T-helper 1 cell (primary cell): ENCODE measurements around the gene GTF2H4.
A peak's percentile ranks its signal among the peaks of the same experiment; 100 is the strongest.
"Not testable (repeated sequence)": the region's sequence is repeated elsewhere in the genome, so short reads cannot be mapped to it uniquely, and the experiment has no call there.

Experiments used
- DNase-seq, 5 donors: peaks; one replicate each; pipeline ENCODE4 v3.0.0-alpha.2; 2012 to 2020

Gene GTF2H4

DNA sequence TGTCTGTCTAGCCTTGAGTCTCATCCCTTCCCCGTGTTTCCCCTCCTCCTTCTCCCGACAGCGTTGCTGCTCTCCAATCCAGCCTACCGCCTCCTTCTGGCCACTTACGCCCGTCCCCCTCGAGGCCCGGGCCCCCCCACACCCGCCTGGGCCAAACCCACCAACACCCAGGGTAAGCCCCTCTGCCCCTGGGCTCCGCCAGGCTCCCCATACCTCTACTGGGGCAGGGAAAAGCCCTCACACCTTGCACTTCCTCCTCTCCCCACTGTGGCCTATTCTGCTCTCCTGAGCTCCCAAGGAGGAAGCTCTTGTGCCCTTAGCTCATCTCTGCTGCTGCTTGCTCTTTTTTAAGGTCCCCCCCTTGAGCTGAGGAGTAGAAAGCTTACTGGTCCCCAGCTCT is 12.7 kb upstream of the GTF2H4 start:
- DNase-seq = no peak

DNA sequence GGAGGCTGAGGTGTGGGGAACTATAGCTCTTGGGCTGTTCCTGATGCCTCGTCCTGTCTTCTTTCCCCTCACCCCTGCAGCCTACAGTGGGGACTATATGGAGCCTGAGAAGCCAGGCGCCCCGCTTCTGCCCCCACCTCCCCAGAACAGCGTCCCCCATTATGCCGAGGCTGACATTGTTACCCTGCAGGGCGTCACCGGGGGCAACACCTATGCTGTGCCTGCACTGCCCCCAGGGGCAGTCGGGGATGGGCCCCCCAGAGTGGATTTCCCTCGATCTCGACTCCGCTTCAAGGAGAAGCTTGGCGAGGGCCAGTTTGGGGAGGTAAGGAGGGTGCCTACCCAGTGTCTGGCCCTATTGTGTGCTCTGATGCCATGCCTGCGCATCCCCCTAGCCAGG is 11.5 kb upstream of the GTF2H4 start:
- DNase-seq = no peak

DNA sequence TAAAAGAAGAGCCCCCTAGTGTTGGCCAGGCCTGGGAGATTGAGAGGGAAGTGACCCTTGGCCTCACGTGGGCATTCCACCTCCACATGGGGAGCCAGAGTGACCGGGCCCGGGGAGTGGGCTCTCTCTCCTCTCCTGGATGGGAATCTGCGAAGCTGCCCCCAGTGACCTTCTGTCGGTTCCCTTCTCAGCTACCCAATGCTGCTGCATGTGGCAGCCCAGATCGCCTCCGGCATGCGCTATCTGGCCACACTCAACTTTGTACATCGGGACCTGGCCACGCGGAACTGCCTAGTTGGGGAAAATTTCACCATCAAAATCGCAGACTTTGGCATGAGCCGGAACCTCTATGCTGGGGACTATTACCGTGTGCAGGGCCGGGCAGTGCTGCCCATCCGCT is 10.1 kb upstream of the GTF2H4 start:
- no peak for DNase-seq

DNA sequence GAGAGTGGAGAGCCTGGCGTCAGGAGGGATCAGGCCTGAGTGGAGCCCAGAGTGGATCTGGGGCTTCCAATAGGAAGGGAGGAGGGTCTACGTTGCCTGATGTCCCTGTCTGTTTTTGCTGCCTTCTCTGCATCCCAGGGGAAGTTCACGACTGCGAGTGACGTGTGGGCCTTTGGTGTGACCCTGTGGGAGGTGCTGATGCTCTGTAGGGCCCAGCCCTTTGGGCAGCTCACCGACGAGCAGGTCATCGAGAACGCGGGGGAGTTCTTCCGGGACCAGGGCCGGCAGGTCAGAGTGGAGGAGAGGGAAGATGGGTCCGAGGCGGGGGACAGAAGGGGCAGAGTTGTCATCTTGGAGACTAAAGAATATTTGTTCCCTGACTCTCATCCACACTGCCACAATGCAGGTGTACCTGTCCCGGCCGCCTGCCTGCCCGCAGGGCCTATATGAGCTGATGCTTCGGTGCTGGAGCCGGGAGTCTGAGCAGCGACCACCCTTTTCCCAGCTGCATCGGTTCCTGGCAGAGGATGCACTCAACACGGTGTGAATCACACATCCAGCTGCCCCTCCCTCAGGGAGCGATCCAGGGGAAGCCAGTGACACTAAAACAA is 9.2 kb upstream of the GTF2H4 start:
- no peak for DNase-seq

DNA sequence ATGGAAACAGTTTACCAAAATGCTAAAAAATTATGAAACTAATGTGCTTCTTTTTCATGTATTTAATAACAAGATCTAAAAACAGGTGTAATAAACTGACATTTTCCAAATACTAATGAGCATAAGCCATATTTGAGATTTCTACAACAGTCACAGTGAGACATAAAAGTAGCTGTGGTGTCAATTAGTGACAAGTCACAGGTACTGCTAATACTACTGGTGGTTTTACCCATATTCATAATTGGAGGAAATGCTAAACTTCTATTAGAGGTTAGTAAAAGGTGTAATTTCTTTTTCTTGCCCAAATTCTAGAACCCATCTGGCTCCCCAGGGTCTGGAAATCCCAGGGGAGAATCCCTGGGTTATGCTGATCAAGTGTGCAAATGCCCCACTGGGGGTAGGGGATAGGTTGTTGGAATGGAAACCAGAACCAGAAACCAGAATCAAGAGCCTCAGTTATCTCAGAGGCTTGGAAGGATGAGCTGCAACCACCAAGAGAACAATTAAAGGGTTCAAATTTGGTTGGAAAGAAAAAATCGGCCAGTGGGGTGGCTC is 7.1 kb upstream of the GTF2H4 start:
- DNase-seq = no peak

DNA sequence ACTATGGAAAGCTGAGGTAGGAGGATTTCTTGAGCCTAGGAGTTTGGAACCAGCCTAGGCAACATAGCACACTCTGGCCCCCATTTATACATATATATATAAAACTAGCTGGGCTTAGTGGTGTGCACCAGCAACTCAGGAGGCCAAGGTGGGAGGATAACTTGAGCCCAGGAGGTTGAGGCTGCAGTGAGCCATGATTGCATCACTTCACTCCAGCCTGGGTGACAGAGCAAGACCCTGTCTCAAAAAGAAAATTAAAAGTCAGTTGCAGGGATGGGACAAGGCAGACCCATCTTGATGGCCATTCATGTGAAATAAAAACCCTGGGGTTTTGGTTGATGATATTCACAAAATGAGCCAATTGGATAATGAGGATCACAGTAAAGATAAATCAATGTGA is 6.6 kb upstream of the GTF2H4 start:
- no peak for DNase-seq

DNA sequence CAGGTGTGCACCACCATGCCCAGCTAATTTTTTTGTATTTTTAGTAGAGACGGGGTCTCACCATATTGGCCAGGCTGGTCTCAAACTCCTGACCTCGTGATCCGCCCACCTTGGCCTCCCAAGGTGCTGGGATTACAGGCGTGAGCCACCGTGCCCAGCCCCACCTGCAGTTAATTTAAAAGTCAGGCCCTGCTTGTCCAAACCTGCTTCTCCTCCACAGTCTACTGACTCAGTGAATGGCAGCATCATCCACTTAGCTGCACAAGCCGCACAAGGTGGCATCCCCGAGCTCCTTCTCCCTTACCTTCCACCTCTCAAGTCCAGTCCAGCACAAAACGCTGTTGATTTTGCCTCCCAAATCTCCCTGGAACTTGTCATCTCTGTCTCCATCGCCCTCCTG is 5.8 kb upstream of the GTF2H4 start:
- not testable (repeated sequence) for DNase-seq

DNA sequence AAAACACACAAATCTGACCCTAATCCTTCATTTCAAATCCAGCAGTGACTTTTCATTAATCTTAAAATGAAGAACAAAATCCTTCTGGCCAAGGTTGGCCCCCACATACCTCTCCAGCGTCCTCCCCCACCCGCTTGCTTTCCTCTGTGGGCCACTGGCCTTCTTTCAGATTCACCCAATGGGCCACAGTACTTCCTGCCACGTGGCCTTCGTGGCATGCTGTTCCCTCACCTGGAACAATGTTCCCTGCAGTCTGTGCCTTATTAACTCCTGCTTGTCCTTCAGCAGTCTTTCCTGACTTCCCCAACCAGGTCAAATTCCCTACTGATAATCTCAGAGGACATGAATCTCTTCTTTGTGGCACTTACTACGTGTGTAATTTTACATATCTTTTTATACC is 5.3 kb upstream of the GTF2H4 start:
- DNase-seq = no peak

DNA sequence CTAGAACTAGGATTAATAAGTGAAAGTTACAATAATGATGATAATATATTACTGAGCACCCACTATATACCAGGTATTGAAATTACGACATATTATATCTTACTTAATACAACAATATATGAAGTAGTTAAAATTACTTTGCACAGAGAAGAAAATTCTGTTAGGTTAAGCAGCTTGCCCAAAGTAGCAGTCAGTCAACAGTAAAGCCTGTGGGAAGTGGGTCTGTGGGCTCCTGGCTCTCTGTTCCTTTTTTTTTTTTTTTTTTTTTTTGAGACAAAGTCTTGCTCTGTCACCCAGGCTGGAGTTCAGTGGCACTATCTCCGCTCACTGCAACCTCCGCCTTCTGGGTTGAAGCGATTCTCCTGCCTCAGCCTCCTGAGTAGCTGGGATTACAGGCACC is 4.8 kb upstream of the GTF2H4 start:
- no peak for DNase-seq

DNA sequence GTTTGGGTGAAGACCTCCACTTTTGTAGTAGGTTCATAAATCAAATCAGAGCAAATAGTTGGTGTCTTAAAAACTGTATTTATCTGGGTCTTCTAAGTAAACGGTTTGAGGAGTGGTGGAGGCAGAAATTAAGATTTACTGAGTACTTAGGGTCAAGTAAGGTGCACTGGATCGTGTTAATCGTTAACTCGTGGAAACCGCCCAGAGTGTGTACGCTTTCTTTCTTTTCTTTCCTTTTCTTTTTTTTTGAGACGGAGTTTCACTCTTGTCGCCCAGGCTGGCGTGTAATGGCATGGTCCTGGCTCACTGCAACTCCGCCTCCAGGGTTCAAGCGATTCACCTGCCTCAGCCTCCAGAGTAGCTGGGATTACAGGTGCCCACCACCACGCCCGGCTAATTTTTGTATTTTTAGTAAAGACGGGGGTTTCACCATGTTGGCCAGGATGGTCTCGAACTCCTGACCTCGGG is 683 bp upstream of the GTF2H4 start:
- DNase-seq = not testable (repeated sequence)

DNA sequence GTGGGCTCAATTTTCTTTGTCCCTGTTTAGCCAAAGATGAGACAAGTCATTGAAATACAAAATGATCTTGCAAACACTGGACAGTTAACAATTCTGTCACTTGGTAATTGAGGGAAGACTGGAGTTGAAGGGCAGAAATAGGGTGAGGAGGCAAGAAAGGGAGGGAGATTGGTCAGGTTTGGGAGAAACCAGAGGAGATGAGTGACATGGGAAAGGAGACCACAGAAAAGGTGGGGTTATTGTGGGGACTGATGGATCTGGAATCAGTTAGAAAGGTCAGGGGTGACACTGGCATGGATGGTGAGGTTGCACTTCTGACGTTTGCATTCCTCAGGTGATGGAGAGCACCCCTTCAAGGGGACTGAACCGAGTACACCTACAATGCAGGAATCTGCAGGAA is 693 bp downstream of the GTF2H4 start:
- DNase-seq = no peak

DNA sequence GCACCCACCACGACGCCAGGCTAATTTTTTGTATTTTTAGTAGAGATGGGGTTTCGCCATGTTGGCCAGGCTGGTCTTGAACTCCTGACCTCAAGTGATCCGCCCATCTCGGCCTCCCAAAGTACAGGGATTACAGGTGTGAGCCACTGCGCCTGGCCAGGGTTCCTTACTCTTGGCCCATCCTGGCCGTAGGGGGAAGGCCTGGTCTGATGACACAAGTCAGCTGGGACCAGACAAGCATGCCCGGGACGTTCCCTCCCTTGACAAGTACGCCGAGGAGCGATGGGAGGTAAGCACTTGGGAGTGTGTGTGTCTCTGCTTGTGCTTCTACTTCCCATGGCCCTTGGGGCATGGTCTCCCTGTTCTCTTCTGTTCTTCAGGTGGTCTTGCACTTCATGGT is 2.5 kb downstream of the GTF2H4 start:
- DNase-seq = not testable (repeated sequence)

DNA sequence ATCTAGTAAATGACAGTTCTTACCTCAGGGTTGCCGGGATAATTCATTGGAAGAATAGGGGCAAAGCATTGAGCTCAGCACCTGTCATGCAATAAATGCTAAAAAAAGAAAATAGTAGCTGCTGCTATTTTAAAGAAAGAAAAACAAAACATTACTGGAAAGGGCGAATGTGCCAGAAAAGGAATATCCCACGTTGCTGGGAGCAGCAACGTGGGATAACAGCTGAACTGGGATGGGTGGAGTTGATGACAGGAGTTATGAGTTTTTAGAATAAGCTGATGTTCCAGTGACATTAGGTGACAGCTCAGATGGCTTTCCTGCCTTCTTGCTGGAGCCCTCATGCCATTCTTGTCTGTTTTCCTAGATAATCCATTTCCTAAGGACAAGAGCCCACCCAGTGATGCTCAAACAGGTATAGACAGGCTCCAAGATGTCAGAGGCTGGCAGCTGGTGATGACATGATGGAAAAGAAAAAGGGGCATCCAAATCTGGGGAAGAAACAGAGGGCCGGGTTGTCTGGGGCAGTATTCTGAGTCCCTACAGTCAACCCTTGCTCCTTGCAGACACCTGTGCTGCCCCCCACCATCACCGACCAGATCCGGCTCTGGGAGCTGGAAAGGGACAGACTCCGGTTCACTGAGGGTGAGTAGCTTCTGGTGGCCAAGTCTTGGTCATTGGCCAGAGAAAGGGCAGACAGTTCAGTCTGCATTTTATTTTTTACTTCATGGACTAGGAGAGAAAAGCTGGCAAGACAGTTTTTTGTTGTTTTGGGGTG is 4.9 kb downstream of the GTF2H4 start:
- DNase-seq = no peak

DNA sequence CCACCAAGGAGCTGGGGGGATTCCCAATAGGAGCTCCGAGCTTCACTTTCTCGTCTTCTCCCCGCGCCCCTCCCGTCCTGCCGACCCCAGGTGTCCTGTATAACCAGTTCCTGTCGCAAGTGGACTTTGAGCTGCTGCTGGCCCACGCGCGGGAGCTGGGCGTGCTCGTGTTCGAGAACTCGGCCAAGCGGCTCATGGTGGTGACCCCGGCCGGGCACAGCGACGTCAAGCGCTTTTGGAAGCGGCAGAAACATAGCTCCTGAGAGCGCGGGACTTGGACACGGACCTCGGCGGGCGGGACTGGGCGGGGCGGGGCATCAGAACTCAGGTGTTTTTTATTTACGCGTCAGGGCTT is 5.7 kb downstream of the GTF2H4 start:
- no peak for DNase-seq

DNA sequence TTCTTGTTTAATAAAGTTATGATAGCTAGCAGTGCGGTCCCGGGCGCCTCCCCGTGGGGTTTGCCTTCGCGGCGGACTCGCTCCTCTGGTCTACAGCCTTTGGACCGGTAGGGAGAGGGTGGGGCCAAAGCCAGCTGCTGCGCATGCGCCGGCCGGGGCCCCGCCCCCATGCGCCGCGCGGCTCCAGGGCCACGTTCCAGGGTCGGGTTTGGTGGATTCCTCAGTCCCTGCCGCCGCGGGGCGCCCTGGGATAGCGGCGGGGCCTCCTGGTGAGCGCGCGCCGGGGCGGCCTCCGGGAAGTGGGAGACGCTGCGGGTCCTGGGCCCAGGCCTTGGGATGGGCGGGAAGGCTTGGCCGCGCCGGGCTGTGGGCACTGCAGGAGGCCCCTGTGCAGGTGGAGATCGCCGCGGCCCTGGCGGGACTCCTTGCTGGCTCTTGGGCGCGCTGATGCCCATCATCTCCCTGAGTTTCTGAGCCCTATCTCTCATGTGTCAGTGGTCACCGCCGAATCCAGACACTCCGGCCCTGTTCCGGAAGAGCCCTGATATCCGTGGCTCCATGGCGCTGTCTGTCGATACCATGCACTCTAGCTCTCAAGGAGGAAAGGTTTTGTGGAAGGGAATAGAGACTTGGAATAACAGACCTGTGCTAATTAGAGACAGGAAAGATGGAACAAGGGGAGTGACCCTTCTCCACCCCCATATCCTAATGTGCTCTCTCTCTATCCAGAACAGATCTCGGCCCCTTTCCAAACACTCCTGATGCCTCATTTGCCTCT is 6.3 kb downstream of the GTF2H4 start, which contains the start of gene VARS2:
VARS2 (plus strand) TSS at position 163 of the 778 bp plus-strand sequence; CDS start at position 762, 599 bp downstream.
- DNase-seq = peak; percentile 78 to 87 (median 80)

DNA sequence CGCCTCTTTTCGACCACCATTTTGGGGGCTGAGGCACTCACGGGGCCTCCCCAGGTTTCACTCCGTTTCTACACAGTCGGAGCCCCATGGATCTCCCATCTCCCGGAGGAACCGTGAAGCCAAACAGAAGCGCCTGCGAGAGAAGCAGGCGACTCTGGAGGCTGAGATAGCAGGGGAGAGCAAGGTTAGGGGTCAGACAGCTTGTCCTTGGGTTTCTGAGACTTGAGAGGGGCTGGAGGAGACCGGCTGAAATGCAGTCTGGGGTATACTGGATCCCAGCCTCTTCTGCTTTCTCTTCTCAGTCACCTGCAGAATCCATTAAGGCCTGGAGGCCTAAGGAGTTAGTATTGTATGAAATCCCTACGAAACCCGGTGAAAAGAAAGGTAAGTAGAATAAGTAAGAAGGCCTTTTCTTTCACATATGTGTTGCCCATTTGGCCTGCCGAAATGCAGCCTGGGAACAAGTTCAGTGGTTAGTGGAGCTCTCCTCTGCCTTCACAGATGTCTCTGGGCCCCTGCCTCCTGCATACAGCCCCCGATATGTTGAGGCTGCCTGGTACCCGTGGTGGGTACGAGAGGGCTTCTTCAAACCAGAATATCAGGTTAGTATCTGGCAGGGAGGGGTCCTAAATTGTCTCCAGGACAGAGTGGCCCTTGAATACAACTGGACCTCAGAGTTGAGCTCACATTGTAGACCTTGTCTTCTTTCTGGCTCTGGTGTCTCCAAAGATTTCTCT is 7.0 kb downstream of the GTF2H4 start:
- no peak for DNase-seq

DNA sequence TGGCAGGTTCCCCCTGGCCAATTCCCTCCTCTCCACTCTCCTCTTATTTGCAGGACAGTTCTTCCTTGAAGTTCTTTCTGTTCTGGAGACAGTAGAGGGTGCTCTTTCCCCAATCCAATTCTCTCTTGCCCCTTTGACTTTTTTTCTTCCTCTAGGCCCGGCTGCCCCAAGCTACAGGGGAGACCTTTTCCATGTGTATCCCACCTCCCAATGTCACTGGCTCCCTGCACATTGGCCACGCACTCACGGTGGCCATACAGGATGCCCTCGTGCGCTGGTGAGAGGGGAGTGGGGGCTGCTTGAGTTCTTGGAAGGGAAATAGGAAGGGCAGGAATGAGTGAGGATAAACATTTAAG is 7.6 kb downstream of the GTF2H4 start:
- peak in 1 of 5 donors; percentile 49 for DNase-seq

DNA sequence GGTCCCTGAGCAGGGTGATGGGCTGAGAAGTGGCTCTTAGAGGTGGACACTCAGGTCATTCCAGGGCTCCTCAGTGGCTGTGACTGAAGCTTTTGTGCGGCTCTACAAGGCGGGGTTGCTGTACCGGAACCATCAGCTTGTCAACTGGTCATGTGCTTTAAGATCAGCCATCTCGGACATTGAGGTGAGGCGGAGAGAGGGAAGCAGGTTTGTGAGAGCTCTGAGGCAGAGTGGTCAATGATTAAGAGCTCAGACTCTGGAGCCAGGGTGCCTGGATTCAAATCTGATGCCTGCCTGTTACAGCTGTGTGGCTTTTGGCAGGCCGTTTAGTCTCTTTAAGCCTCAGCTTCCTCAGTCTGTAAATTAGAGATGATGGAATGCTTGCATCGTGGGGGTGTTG is 9.0 kb downstream of the GTF2H4 start:
- DNase-seq = no peak

DNA sequence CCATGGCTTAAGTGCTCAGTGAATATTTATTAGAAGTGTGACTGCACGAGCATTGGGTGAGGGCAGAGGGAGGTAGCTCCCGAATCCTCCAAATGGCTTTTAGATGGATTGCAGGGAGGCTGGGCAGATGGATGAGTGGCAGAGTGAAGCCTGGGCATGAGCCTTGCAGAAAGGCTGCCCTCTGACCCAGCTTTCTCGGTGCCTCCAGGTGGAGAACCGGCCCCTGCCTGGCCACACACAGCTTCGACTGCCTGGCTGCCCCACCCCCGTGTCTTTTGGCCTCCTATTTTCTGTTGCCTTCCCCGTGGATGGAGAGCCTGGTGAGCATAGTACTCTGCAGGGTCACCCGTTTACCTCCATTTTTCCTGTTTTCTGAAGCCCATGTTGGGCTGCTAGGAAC is 9.5 kb downstream of the GTF2H4 start:
- no peak for DNase-seq

DNA sequence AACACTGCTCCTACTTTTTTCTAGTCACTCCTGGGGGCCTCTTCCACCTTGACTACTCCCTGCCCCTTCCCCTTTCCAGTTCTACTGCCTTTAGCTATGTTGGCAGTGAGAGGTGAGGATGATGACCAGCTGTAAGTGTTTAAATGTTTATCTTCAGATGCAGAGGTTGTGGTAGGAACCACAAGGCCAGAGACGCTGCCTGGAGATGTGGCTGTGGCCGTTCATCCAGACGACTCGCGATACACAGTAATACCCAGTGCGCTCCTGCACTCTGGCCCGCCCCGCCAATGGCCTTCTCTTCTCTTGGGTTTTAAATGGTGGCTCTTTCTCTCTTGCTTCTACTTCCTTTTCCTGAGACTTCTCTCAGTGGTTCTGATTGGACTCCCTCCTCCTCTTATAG is 10.7 kb downstream of the GTF2H4 start:
- no peak for DNase-seq

DNA sequence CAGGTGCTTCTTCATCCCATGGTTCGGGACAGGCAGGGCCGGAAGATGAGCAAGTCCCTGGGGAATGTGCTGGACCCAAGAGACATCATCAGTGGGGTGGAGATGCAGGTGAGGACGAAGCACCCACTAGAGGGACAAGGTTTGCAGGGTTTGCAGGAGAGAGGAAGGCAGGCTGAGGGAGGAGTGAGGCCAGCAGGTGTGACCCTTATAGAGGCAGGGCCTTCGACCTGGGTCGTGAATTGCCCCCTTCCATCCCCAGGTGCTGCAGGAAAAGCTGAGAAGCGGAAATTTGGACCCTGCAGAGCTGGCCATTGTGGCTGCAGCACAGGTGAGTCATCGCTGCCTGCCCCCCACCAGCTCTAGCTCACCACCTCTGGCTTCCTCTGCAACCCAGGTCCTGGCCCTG is 14.4 kb downstream of the GTF2H4 start:
- DNase-seq = no peak

DNA sequence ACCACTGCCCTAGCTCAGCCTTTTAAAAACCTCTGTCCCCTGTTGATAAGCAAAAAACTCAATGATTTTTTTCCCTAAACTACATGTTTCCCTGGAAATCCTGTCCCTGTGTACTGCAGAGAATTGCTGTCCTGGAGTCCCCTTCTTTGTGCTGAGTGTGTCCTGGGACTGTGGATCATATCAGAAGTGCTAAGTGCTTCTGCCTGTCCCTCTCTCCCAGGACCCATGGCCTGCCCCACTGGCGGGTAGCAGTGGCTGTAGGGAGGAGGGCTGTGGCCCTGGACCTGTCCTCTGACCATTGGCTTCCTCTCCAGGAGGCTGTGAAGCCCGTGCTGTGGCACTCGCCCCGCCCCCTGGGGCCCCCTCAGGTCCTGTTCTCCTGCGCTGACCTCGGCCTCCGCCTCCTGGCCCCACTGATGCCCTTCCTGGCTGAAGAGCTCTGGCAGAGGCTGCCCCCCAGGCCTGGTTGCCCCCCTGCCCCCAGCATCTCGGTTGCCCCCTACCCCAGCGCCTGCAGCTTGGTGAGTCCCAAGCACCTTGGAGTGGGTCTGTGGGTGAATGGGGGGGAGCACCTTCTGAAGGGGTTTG is 16.1 kb downstream of the GTF2H4 start:
- not testable (repeated sequence) for DNase-seq
